ENCODE results near the gene PAFAH1B1. TPM values are rescaled to one million over a fixed set of nuclear protein-coding genes. Genes with fewer than 3 reads are reported as not detected.
"Not testable (repeated sequence)": the region's sequence is repeated elsewhere in the genome, so short reads cannot be mapped to it uniquely, and the experiment has no call there.

The PAFAH1B1 gene
- total RNA-seq, 1 donor from 2014 or later, result 34.5 TPM

- ATAC-seq (no peak), DNase-seq (ENCODE audit: low spot score) (no peak)
These were observed 37.8 kb downstream of the PAFAH1B1 start for GRCh38 chr17:2631211-2631610.

- DNase-seq (ENCODE audit: low spot score) (no peak), ATAC-seq (no peak)
These were observed 41.0 kb downstream of the PAFAH1B1 start for GRCh38 chr17:2634361-2634960.

GRCh38 chr17:2635241-2635640 lies 41.8 kb downstream of the PAFAH1B1 start:
- ATAC-seq, result no peak
- DNase-seq (ENCODE audit: low spot score), result no peak

GRCh38 chr17:2635675-2636074 lies 42.2 kb downstream of the PAFAH1B1 start:
- no peak for ATAC-seq
- no peak for DNase-seq (ENCODE audit: low spot score)

- ATAC-seq (no peak), DNase-seq (ENCODE audit: low spot score) (no peak)
These were observed 42.9 kb downstream of the PAFAH1B1 start for GRCh38 chr17:2636169-2636930.

GRCh38 chr17:2637422-2637821 lies 44.0 kb downstream of the PAFAH1B1 start:
- DNase-seq (ENCODE audit: low spot score) (no peak), ATAC-seq (no peak)

GRCh38 chr17:2644971-2645370 lies 51.5 kb downstream of the PAFAH1B1 start:
- no peak for ATAC-seq
- no peak for DNase-seq (ENCODE audit: low spot score)

GRCh38 chr17:2647957-2648356 lies 54.5 kb downstream of the PAFAH1B1 start:
- ATAC-seq, result no peak
- no peak for DNase-seq (ENCODE audit: low spot score)

GRCh38 chr17:2649191-2649590 lies 55.7 kb downstream of the PAFAH1B1 start:
- ATAC-seq (no peak), DNase-seq (ENCODE audit: low spot score) (no peak)

GRCh38 chr17:2652911-2653310 lies 59.5 kb downstream of the PAFAH1B1 start:
- not testable (repeated sequence) for DNase-seq (ENCODE audit: low spot score)

GRCh38 chr17:2655546-2655945 lies 62.1 kb downstream of the PAFAH1B1 start:
- DNase-seq (ENCODE audit: low spot score) (no peak), ATAC-seq (no peak)

More at GRCh38 chr17:2652911-2653310, 59.5 kb downstream of the PAFAH1B1 start:
- ATAC-seq, result not testable (repeated sequence)

- no peak for ATAC-seq
These were observed 62.8 kb downstream of the PAFAH1B1 start for GRCh38 chr17:2656283-2656682.

GRCh38 chr17:2659337-2659736 lies 65.9 kb downstream of the PAFAH1B1 start:
- ATAC-seq, result peak; percentile 48
- not testable (repeated sequence) for DNase-seq (ENCODE audit: low spot score)

More at GRCh38 chr17:2656283-2656682, 62.8 kb downstream of the PAFAH1B1 start:
- DNase-seq (ENCODE audit: low spot score), result no peak

- not testable (repeated sequence) for DNase-seq (ENCODE audit: low spot score); ATAC-seq
These were observed 67.0 kb downstream of the PAFAH1B1 start for GRCh38 chr17:2660410-2660809.

GRCh38 chr17:2672026-2672425 lies 78.6 kb downstream of the PAFAH1B1 start:
- DNase-seq (ENCODE audit: low spot score) (no peak), ATAC-seq (peak; percentile 67)

- not testable (repeated sequence) for DNase-seq (ENCODE audit: low spot score); ATAC-seq
These were observed 85.8 kb downstream of the PAFAH1B1 start for GRCh38 chr17:2679247-2679646.

GRCh38 chr17:2680961-2681360 lies 87.5 kb downstream of the PAFAH1B1 start:
- no peak for ATAC-seq
- no peak for DNase-seq (ENCODE audit: low spot score)

- ATAC-seq, result no peak
- no peak for DNase-seq (ENCODE audit: low spot score)
These were observed 88.2 kb downstream of the PAFAH1B1 start for GRCh38 chr17:2681650-2682049.

- DNase-seq (ENCODE audit: low spot score) (no peak), ATAC-seq (no peak)
These were observed 88.9 kb downstream of the PAFAH1B1 start for GRCh38 chr17:2682176-2682938.

GRCh38 chr17:2683912-2684311 lies 90.5 kb downstream of the PAFAH1B1 start:
- ATAC-seq, result no peak
- no peak for DNase-seq (ENCODE audit: low spot score)

GRCh38 chr17:2684549-2684948 lies 91.1 kb downstream of the PAFAH1B1 start:
- ATAC-seq (no peak), DNase-seq (ENCODE audit: low spot score) (no peak)

GRCh38 chr17:2685696-2686095 lies 92.2 kb downstream of the PAFAH1B1 start:
- ATAC-seq, result no peak
- peak; percentile 40 for DNase-seq (ENCODE audit: low spot score)

Measured in left lobe of liver (tissue), 2 donors.